Panc1 (cell line): ENCODE results near the gene CCDC47.

Source experiments
- POLR2AphosphoS5 ChIP-seq: IDR thresholded peaks from 2 replicates; pipeline ENCODE4 v1.6.1; 2012; ENCODE audit warnings: mild to moderate bottlenecking, low read depth, low read length, moderate library complexity
- TF ChIP-seq, protein P1 (sequence below): fragments of 450-650 bp; IDR thresholded peaks from 2 replicates; pipeline ENCODE4 v1.5.1; 2017; ENCODE audit warnings: mild to moderate bottlenecking

DNA sequence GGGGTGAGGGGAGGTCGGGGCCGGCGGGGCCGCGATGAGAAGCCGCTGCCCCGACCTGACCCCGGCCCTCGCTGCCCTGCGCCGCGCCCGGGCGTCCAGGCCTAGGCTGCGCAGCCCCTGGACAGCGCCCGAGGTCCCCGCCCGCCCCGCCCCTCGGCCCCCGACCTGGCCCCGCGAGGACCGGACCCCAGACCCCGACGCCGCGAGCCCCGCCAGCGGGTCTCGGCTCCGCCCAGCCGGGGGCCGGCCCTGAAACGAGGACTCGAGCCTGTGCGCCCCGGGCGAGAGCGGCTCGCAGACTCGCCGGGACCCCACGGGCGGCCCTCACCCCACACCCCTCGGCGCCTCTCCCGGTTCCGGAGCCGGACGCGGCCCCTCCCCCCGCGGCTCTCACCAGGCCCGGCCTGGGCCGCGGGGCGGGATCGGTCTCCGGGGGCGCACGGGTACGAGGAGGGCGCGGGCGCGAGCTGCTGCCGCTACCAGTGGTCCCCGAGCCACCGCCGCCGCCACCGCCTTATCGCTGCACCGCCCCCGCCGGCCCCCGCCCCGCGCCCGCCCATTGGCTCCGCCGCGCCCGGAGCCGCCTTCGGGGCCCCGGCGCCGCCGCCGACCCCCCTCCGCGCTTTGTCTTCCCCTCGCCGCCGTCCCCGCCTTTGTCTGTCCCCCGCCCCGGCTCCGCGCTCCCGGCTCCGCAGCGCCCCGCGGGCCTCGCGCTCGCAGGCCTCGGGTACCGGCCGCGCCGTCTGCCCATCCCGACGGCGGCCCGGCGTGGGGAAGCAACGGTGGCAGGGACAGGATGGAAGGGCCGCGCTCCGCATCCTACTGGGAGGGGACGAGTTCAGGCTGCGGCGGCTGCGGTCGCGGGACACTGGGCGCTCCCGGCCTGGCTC, 73.5 kb downstream of the CCDC47 start, which contains the start of gene LIMD2:
- TF ChIP-seq, protein P1, sequence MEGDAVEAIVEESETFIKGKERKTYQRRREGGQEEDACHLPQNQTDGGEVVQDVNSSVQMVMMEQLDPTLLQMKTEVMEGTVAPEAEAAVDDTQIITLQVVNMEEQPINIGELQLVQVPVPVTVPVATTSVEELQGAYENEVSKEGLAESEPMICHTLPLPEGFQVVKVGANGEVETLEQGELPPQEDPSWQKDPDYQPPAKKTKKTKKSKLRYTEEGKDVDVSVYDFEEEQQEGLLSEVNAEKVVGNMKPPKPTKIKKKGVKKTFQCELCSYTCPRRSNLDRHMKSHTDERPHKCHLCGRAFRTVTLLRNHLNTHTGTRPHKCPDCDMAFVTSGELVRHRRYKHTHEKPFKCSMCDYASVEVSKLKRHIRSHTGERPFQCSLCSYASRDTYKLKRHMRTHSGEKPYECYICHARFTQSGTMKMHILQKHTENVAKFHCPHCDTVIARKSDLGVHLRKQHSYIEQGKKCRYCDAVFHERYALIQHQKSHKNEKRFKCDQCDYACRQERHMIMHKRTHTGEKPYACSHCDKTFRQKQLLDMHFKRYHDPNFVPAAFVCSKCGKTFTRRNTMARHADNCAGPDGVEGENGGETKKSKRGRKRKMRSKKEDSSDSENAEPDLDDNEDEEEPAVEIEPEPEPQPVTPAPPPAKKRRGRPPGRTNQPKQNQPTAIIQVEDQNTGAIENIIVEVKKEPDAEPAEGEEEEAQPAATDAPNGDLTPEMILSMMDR, result no peak
- TF ChIP-seq POLR2AphosphoS5, result no peak
